Esophagus muscularis mucosa (tissue), 4 donors: Measurements from ENCODE around the gene CD109. TPM values are rescaled to one million over a fixed set of nuclear protein-coding genes. Genes with fewer than 3 reads are reported as not detected.

Experiments
- DNase-seq: peaks from one replicate; pipeline ENCODE4 v3.0.0-alpha.2; 2017; ENCODE audit errors: extremely low spot score
- H3K27ac ChIP-seq, 4 donors: fragments of 200-600 bp; sonication (generic); replicated peaks in 1 of 4; 1 replicate in 3 of 4; 2 replicates in 1 of 4; pipeline ENCODE4 v1.5.1; 2016 to 2019; ENCODE audit warnings: mild to moderate bottlenecking in 1 of 4
- H3K27me3 ChIP-seq, 4 donors: fragments of 200-600 bp; sonication (generic); one replicate each; pipeline versions ENCODE4 v1.5.1 to v1.6.0; 2016 to 2019
- H3K36me3 ChIP-seq, 4 donors: fragments of 200-600 bp; sonication (generic); one replicate each; pipeline ENCODE4 v1.5.1; 2016 to 2019
- H3K4me1 ChIP-seq, 4 donors: fragments of 200-600 bp; sonication (generic); one replicate each; pipeline ENCODE4 v1.5.1; 2016 to 2019
- H3K4me3 ChIP-seq, 4 donors: fragments of 200-600 bp; sonication (generic); 1 replicate in 2 of 4; 2 replicates in 2 of 4; pipeline ENCODE4 v1.5.1; 2016 to 2019; ENCODE audit warnings: mild to moderate bottlenecking in 4 of 4, moderate library complexity in 1 of 4
- H3K9me3 ChIP-seq, 4 donors: fragments of 200-600 bp; sonication (generic); 1 replicate in 3 of 4; 2 replicates in 1 of 4; pipeline ENCODE4 v1.5.1; 2016 to 2019
- CTCF ChIP-seq, 3 experiments: fragments of 200-600 bp in 2 of 3; fragments of 450-650 bp in 1 of 3; sonication (generic) in 2 of 3; IDR thresholded peaks; one replicate each; pipeline ENCODE4 v1.5.1; 2017 to 2019; ENCODE audit warnings: antibody characterized with exemption in 3 of 3, mild to moderate bottlenecking in 2 of 3, moderate library complexity in 1 of 3
- EP300 ChIP-seq: sonication (generic); formaldehyde crosslinking; IDR thresholded peaks from one replicate; pipeline ENCODE4 v1.6.1; 2017; ENCODE audit warnings: antibody characterized with exemption
- POLR2A ChIP-seq: fragments of 450-650 bp; IDR thresholded peaks from one replicate; pipeline ENCODE4 v1.6.1; 2017; ENCODE audit warnings: antibody characterized with exemption, moderate library complexity, mild to moderate bottlenecking, low read depth
- POLR2AphosphoS5 ChIP-seq, 2 donors: sonication (generic); formaldehyde crosslinking; IDR thresholded peaks; one replicate each; pipeline ENCODE4 v1.6.1; 2017; ENCODE audit warnings: antibody characterized with exemption in 2 of 2
- WGBS: methylation state at CpG from one replicate; pipeline ENCODE4 v1.1.5; 2018; 5-methylcytosine and 5-hydroxymethylcytosine counted together
- intact Hi-C: fragments of 100-400 bp; cut with DNase I; formaldehyde crosslinking; loops from one replicate; pipeline ENCODE4 v1.15.1; 2023
- total RNA-seq, 4 donors: library from RNA; depleted of rRNA; stranded (reverse); fragments of >200 nt; gene quantifications; one replicate each; pipeline versions ENCODE4 v1.1.0 to v1.2.1, GENCODE V29; 2016

The CD109 gene
- total RNA-seq, result 10 to 100 TPM; 12.1 to 21.4 (median 15.8) TPM

DNA sequence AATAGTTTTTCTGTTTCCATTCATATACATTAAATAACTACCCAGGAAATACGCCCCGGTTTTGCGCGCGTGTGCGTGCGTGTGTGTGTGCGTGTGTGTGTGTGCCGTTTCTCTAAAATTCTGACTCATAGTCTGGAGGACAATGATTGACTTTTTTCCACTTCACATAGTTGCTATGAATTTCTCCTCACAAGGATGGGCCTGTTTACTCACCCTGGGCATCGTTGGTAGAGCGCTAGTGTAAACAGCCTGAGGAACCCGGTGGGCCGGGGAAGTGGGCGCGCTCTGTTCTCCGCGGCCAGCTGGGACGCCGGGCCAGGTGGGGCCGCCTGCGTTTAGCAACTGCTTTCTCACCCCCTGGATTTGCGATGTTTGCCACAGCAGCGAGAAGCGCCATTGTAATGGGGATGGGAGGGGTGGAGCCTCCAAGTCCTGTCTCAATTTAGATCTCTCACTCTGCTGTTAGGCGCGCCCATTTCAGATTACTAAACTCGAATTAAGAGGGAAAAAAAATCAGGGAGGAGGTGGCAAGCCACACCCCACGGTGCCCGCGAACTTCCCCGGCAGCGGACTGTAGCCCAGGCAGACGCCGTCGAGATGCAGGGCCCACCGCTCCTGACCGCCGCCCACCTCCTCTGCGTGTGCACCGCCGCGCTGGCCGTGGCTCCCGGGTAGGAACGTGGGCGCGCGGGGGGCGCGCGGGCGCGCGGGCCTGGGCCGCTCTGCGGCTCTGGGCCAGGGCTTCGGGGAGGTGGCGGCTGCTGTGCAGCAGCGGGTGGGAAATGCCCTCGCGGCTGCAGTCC lies at the start of gene CD109:
Gene CD109, plus strand, starts transcription at position 585 of the 803 bp plus-strand sequence. Its CDS starts 13 bp downstream, at position 598.
- no peak for DNase-seq
- whole genome bisulfite sequencing, result 1% methylated on average over 35 of the region's 61 CpGs
- intact Hi-C loops, result no loop called here

GRCh38 chr6:73648166-73648565 lies 47.8 kb upstream of the CD109 start:
- H3K36me3 ChIP-seq, result peaks cover 0 to 19% (median 11%) of the 10 kb centered on the region in 4 donors
- H3K9me3 ChIP-seq, result no peaks in the 10 kb centered on the region
- no peak for TF ChIP-seq EP300
- no peak for TF ChIP-seq POLR2AphosphoS5 (IDR thresholded peaks at IDR 0.05)
- TF ChIP-seq CTCF (IDR thresholded peaks at IDR 0.05), result no peak
- no peak for TF ChIP-seq POLR2A
- no peak overlapping the region for H3K4me3 ChIP-seq
- H3K27me3 ChIP-seq, result no peaks in the 10 kb centered on the region
- no peak for DNase-seq
- no peak overlapping the region for H3K27ac ChIP-seq
- intact Hi-C loops, result no loop called here
- H3K4me1 ChIP-seq, result peaks cover 6 to 23% (median 15%) of the 10 kb centered on the region in 4 donors

More for the DNA sequence above, at the start of gene CD109:
- TF ChIP-seq POLR2A (no peak), POLR2AphosphoS5 (IDR thresholded peaks at IDR 0.05) (peak; percentile 25 to 70)
- peak within 1 kb of the TSS; percentile 74 to 76 (median 74) for H3K4me3 ChIP-seq
- H3K4me1 ChIP-seq, result peaks cover 4 to 33% (median 28%) of the 10 kb centered on the region in 4 donors
- H3K9me3 ChIP-seq, result no peaks in the 10 kb centered on the region
- H3K36me3 ChIP-seq, result no peaks in the 10 kb centered on the region
- no peaks in the 10 kb centered on the region for H3K27me3 ChIP-seq
- peak within 1 kb of the TSS; percentile 81 to 87 (median 85) for H3K27ac ChIP-seq

DNA sequence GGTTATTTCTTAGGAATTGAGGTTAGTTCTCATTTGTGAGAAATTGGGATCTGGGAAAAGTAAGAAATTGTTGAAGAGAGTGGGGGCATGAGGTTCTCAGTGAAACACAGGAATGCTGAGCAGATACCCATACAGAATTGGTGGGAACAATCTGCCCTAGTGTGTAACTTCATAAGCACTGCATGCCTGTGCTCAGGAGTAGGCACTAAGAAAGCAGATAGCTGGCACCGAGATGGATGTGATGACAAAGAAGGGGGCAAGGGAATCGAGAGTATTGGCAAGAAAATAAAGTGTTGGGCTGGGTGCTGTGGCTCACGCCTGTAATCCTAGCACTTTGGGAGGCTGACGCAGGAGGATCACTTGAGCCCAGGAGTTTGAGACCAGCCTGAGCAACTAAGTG lies 46.2 kb upstream of the CD109 start:
- TF ChIP-seq POLR2A (no peak), EP300 (no peak), POLR2AphosphoS5 (IDR thresholded peaks at IDR 0.05) (no peak), CTCF (IDR thresholded peaks at IDR 0.05) (no peak)
- Histone ChIP-seq H3K4me3 (no peak overlapping the region), H3K4me1 (peaks cover 6 to 26% (median 18%) of the 10 kb centered on the region in 4 donors), H3K9me3 (no peaks in the 10 kb centered on the region), H3K27me3 (no peaks in the 10 kb centered on the region), H3K36me3 (peaks cover 0 to 19% (median 11%) of the 10 kb centered on the region in 4 donors), H3K27ac (no peak overlapping the region)
- intact Hi-C loops, result no loop called here
- no peak for DNase-seq
- 57% methylated on average over 4 of the region's 4 CpGs for WGBS

- WGBS, result 5% methylated on average over 23 of the region's 32 CpGs
- H3K27me3 ChIP-seq, result no peaks in the 10 kb centered on the region
- intact Hi-C loops, result no loop called here
- peaks cover 6 to 24% (median 19%) of the 10 kb centered on the region in 4 donors for H3K4me1 ChIP-seq
- DNase-seq, result no peak
- peak overlapping the region; percentile 79 to 100 (median 97) for H3K4me3 ChIP-seq
- no peaks in the 10 kb centered on the region for H3K9me3 ChIP-seq
- TF ChIP-seq POLR2A, result no peak
- peak; percentile 48 to 84 for TF ChIP-seq POLR2AphosphoS5 (IDR thresholded peaks at IDR 0.05)
- peak in 1 of 3 experiments; percentile 52 for TF ChIP-seq CTCF (IDR thresholded peaks at IDR 0.05)
- no peak for TF ChIP-seq EP300
- peaks cover 0 to 15% (median 11%) of the 10 kb centered on the region in 4 donors for H3K36me3 ChIP-seq
- peak overlapping the region; percentile 92 to 99 (median 98) for H3K27ac ChIP-seq
Observed at GRCh38 chr6:73652637-73653570, 43.1 kb upstream of the CD109 start.
